BLaER1 treated with 17β-estradiol and CSF1 and Interleukin-3, amounts not matched to agents 10 nM and 100 nM (cell line): Measurements from ENCODE around the gene SERPINA6.
A peak's percentile ranks its signal among the peaks of the same experiment; 100 is the strongest.

Experiments used
- H3K27ac ChIP-seq, 11 experiments: shearing (Covaris generic); formaldehyde crosslinking; 2 replicates each; pipeline ENCODE4 v1.8.1; 2022
- H3K27me3 ChIP-seq, 11 experiments: shearing (Covaris generic); formaldehyde crosslinking; 2 replicates each; pipeline ENCODE4 v1.8.1; 2022
- H3K36me3 ChIP-seq, 11 experiments: shearing (Covaris generic); formaldehyde crosslinking; 2 replicates each; pipeline ENCODE4 v1.8.1; 2022
- H3K4me1 ChIP-seq, 10 experiments: shearing (Covaris generic); formaldehyde crosslinking; 2 replicates each; pipeline ENCODE4 v1.8.1; 2022
- H3K4me2 ChIP-seq, 11 experiments: shearing (Covaris generic); formaldehyde crosslinking; 2 replicates each; pipeline ENCODE4 v1.8.1; 2022
- H3K4me3 ChIP-seq, 10 experiments: shearing (Covaris generic); formaldehyde crosslinking; 2 replicates each; pipeline ENCODE4 v1.8.1; 2022
- H3K9ac ChIP-seq, 11 experiments: shearing (Covaris generic); formaldehyde crosslinking; 2 replicates each; pipeline ENCODE4 v1.8.1; 2022
- H3K9me3 ChIP-seq, 11 experiments: shearing (Covaris generic); formaldehyde crosslinking; replicated peaks in 1 of 11; 2 replicates each; pipeline ENCODE4 v1.8.1; 2022
- H4K20me1 ChIP-seq, 11 experiments: shearing (Covaris generic); formaldehyde crosslinking; 2 replicates each; pipeline ENCODE4 v1.8.1; 2022
- Cebpa-rat ChIP-seq, 11 experiments: shearing (Covaris generic); IDR thresholded peaks; 2 replicates each; pipeline ENCODE4 v1.8.1; 2022

SERPINA6 gene

DNA sequence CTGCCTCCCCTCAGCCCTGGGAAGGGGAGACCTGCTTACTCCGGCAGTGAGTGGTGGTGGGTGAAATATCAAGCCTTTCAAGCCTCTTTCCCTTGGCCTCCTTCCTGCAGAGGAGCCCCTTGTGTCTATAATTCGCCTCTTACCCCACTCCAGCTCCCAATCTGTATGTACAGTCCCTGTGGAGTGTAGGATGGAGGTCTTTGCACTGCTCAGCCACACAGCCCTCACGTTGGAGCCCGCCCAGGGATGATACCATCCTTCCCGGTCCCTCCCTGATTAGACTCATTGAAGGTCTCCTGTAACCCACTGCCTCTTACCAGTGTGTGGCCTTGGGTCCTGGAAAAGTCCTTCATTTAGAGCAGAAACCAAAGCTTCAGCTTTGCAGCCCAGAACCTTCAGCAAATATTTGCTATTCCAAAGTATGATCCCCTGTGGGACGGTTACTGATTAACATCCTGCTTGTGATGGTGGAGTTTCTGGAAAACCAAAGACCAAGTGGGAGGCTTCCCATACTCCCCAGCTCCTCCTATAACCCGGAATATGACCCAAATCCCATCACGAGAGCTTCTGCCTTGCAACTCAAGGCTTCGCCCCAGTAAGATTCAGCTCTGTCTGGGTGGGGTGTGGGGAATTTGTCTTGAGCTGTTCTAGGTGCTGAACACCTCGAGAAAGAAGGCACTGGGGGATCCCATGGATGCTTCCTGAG lies 30.1 kb downstream of the SERPINA6 start, which contains the start of gene SERPINA10:
SERPINA10 (minus strand) TSS at position 397 of the 706 bp plus-strand sequence. CDS start 2,675 bp downstream, outside the sequence.
- H3K36me3 ChIP-seq: no peaks in the 10 kb centered on the region
- no peak within 1 kb of the TSS for H3K4me3 ChIP-seq
- no peak within 1 kb of the TSS for H3K9ac ChIP-seq
- H3K4me1 ChIP-seq: no peaks in the 10 kb centered on the region
- H3K27me3 ChIP-seq: no peaks in the 10 kb centered on the region
- no peak within 1 kb of the TSS for H3K27ac ChIP-seq
- H3K4me2 ChIP-seq: no peak within 1 kb of the TSS
- TF ChIP-seq Cebpa-rat (IDR thresholded peaks at IDR 0.05): no peak
- peaks cover 0 to 11% (median 0%) of the 10 kb centered on the region in 11 experiments; a peak in 5 of 22 replicates for H3K9me3 ChIP-seq
- H4K20me1 ChIP-seq: no peaks in the 10 kb centered on the region; a peak in 1 of 22 replicates

DNA sequence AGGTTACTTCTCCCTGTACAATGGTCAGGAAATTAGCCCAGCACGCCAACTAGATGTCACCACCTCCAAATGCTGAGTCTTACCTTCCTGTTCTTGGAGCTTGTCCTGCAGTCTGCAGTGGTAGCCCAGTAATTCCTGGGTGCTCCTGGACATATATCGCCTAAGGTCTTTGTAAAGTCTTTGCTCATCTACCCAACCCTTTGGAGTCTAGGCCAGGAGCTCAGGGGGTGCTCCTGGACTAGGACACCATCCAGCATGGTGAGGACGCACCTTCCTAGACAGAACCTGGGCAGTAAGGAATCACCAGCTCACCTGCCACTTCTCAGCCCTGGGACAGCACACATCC lies 30.6 kb downstream of the SERPINA6 start:
- H3K9ac ChIP-seq: no peak overlapping the region
- H3K4me2 ChIP-seq: no peak overlapping the region
- no peak for TF ChIP-seq Cebpa-rat (IDR thresholded peaks at IDR 0.05)
- H4K20me1 ChIP-seq: no peaks in the 10 kb centered on the region; a peak in 1 of 22 replicates
- peaks cover 0 to 6% (median 0%) of the 10 kb centered on the region in 11 experiments; a peak in 3 of 22 replicates for H3K9me3 ChIP-seq
- H3K27ac ChIP-seq: no peak overlapping the region
- no peaks in the 10 kb centered on the region for H3K27me3 ChIP-seq
- H3K4me1 ChIP-seq: no peaks in the 10 kb centered on the region
- no peaks in the 10 kb centered on the region for H3K36me3 ChIP-seq
- H3K4me3 ChIP-seq: no peak overlapping the region

DNA sequence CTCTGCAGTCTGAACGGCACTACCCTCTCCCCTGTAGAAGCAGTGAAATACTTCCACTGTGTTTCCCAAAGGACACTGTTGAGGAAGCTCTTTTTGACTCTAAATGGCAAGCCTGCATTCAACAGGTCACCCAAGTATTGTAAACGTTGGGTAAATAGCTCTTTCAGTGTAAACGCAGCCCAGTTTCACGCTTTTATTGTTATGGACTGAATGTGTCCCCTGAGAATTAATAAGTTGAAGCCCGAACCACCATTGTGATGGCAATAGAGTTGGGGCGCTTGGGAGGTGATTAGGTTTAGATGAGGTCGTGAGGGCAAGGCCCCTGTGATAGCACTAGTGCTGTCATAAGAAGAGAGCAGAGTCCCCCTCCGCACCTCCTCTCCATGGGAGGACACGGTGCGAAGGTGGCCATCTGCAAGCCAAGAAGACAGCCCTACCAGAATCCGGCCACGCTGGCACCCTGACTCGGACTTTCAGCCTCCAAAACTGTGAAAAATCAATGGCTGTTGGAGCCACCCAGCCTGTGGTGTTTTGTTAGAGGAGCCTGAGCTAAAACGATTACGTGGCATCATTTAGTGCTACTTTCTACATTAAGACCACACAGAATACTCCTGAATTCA lies 31.1 kb downstream of the SERPINA6 start:
- Histone ChIP-seq H3K9me3 (peaks cover 0 to 5% (median 0%) of the 10 kb centered on the region in 11 experiments; a peak in 1 of 22 replicates), H3K36me3 (no peaks in the 10 kb centered on the region), H3K4me1 (no peaks in the 10 kb centered on the region), H3K27ac (no peak overlapping the region), H3K27me3 (no peaks in the 10 kb centered on the region), H3K4me3 (no peak overlapping the region), H4K20me1 (no peaks in the 10 kb centered on the region; a peak in 1 of 22 replicates), H3K9ac (no peak overlapping the region), H3K4me2 (no peak overlapping the region)
- TF ChIP-seq Cebpa-rat (IDR thresholded peaks at IDR 0.05): no peak

DNA sequence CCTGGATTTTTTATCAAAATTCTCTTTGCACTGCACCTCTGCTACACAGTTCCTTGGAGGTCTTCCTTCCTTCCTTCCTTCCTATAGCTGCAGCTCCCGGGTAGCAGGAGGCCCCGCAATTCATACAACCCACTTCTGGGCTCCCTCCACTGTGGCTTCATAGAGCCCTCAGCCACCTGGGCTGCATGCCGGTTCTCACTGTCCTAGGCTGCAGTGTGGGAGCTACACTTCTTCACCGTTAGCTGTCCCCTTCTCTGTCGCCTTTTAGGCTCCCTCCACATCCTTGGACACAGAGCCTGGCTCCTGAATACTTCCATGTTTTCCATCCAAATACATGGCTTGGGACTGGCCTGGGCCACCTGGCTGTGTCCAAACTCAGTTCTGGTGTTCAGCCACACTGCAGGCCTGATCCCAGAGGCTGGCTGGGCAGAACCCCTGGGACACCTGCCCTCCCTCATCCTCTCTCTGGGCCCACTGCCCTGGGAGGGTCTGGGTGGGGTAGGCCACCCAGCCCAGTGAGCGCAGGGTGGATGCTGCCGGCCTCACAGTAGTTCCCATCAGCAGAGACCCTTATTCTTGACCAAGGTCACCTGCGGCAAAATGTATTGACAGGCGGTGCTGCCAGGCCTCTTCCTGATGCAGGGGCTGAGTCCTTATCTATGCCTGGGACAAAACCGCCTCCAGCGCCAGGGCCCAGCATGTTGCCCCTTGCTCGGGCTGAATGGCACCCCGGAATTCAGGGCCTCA lies 31.8 kb downstream of the SERPINA6 start:
- H3K4me3 ChIP-seq: no peak overlapping the region
- peaks cover 0 to 5% (median 0%) of the 10 kb centered on the region in 11 experiments; a peak in 1 of 22 replicates for H3K9me3 ChIP-seq
- H3K4me1 ChIP-seq: no peaks in the 10 kb centered on the region
- no peaks in the 10 kb centered on the region for H3K27me3 ChIP-seq
- no peaks in the 10 kb centered on the region; a peak in 1 of 22 replicates for H4K20me1 ChIP-seq
- H3K9ac ChIP-seq: no peak overlapping the region
- no peak for TF ChIP-seq Cebpa-rat (IDR thresholded peaks at IDR 0.05)
- H3K27ac ChIP-seq: no peak overlapping the region
- no peaks in the 10 kb centered on the region for H3K36me3 ChIP-seq
- H3K4me2 ChIP-seq: no peak overlapping the region

DNA sequence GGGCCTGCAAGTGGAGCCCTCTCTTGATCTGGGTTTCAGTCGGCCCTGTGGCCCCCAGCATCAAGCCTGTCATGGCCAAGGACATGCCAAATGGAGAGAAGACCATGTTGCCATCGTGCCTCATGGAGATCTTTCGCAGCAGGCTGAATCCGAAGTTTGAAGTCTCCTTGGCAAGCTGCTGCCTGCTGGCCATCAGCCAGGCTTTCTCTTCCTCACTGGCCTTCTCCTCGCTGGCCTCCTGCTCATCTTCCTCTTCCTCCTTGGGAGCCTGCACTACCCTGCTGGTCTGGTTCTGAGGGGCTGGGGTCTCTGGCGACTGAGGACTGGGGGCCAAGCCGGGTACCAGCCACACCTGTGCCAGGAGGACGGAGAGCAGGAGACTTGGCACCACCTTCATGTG lies 32.9 kb downstream of the SERPINA6 start:
- no peak overlapping the region for H3K27ac ChIP-seq
- H3K4me1 ChIP-seq: peaks cover 0 to 9% (median 0%) of the 10 kb centered on the region in 10 experiments; a peak in 3 of 20 replicates
- H3K9ac ChIP-seq: no peak overlapping the region
- H4K20me1 ChIP-seq: no peaks in the 10 kb centered on the region; a peak in 1 of 22 replicates
- H3K4me3 ChIP-seq: no peak overlapping the region
- H3K9me3 ChIP-seq: no peaks in the 10 kb centered on the region
- no peaks in the 10 kb centered on the region for H3K36me3 ChIP-seq
- no peak overlapping the region for H3K4me2 ChIP-seq
- TF ChIP-seq Cebpa-rat (IDR thresholded peaks at IDR 0.05): no peak
- H3K27me3 ChIP-seq: no peaks in the 10 kb centered on the region

DNA sequence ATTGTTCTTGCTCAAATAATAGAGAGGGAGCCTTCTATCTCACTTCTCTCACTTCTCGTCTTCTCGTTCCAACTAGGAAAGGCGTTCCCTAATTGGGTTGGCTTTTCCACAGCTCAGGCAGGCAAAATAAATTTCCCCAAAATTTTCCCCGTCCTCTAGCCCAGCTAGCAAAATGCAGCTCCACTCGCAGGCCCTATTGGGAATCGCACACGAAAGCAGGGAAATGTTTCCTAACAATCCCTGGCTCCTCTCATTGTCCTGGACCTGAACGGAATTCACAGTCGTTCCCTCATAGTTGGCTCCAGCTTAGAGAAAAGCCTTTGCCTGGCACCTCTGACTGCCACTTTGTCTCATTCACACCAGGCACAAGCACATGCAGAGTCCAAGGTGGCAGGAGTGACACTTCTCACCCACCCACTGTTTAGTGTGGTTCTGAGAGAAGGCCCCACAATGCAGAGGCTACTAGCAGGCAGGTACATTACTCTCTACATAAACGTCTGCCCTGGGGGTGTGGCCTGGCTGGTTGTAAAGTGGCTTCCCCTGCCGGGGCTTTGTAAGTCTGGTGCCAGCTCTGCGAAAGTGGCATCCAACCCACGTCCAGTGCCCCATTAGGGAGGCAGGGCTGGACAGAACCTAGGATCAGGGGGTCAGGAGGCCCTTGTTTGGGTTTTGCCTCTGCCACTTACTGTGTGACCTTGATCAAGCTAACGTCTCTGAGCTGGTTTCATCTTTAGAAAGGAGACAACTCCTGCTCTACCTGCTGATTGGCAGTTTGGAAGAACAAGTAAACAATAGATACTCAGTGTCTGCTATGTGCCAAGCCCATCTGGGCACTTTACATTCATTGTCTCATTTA lies 34.3 kb downstream of the SERPINA6 start:
- Histone ChIP-seq H3K4me3 (no peak overlapping the region), H3K4me2 (no peak overlapping the region), H3K36me3 (no peaks in the 10 kb centered on the region), H3K4me1 (peaks cover 0 to 15% (median 0%) of the 10 kb centered on the region in 10 experiments; a peak in 3 of 20 replicates), H3K27ac (no peak overlapping the region), H3K9me3 (no peaks in the 10 kb centered on the region), H4K20me1 (no peaks in the 10 kb centered on the region; a peak in 1 of 22 replicates), H3K9ac (no peak overlapping the region), H3K27me3 (no peaks in the 10 kb centered on the region)
- TF ChIP-seq Cebpa-rat (IDR thresholded peaks at IDR 0.05): no peak

DNA sequence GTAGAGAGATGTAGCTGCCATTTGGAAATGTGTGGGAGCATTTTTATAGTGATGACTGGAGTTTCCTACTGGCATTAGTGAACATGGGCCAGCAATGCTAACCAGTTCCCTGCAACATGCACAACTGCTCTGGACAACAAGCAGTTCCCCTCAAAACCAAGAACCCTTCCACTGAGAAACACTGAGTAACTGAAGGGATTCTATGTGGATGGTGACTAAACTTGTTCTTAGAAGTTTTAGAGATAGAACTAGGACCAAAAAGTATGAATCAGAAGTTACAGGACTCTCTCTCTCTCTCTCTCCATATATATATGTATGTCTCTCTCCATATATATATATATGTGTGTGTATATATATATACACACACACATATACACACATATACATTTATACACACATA lies 38.0 kb downstream of the SERPINA6 start:
- H3K4me3 ChIP-seq: no peak overlapping the region

DNA sequence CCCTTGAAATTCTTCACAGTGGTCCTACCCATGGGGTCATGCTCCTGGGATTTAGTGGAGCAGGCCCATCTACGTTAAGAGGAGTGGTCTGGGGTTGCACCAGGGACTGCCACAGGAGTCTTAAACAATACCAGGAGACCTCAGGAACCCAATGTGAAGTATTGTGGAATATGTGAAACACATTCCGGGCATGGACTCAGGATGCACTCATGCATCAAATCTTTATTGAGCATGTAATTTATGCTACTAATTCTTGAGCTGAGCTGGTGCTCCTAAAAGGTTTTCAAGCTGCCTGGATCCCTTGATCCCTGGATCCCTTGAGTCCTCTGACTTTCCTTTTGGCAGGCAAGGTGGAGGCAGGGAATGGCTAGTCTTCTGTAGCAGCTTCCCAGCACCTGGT lies 38.9 kb downstream of the SERPINA6 start:
- TF ChIP-seq Cebpa-rat (IDR thresholded peaks at IDR 0.05): no peak
- H3K4me1 ChIP-seq: peaks cover 0 to 15% (median 0%) of the 10 kb centered on the region in 10 experiments; a peak in 3 of 20 replicates
- no peaks in the 10 kb centered on the region for H3K9me3 ChIP-seq
- no peak overlapping the region for H3K4me2 ChIP-seq
- no peaks in the 10 kb centered on the region for H3K36me3 ChIP-seq
- no peaks in the 10 kb centered on the region for H3K27me3 ChIP-seq
- no peaks in the 10 kb centered on the region for H4K20me1 ChIP-seq
- no peak overlapping the region for H3K9ac ChIP-seq
- no peak overlapping the region for H3K4me3 ChIP-seq
- no peak overlapping the region for H3K27ac ChIP-seq

More for the DNA sequence above, 38.0 kb downstream of the SERPINA6 start:
- peaks cover 0 to 15% (median 0%) of the 10 kb centered on the region in 10 experiments; a peak in 3 of 20 replicates for H3K4me1 ChIP-seq
- H4K20me1 ChIP-seq: no peaks in the 10 kb centered on the region
- no peak overlapping the region for H3K9ac ChIP-seq
- no peak overlapping the region for H3K27ac ChIP-seq
- no peak for TF ChIP-seq Cebpa-rat (IDR thresholded peaks at IDR 0.05)
- H3K36me3 ChIP-seq: no peaks in the 10 kb centered on the region
- no peaks in the 10 kb centered on the region for H3K9me3 ChIP-seq
- no peaks in the 10 kb centered on the region for H3K27me3 ChIP-seq
- peak overlapping the region in 1 of 11 experiments; percentile 38; a peak in 1 of 22 replicates for H3K4me2 ChIP-seq
